T-helper 2 cell treated with Interferon-gamma antibody and Interleukin-4, amounts not matched to agents 5 μg/mL and 100 μg/mL, for 36 hours (primary cell): ENCODE measurements around the gene CCDC167.
A peak's percentile ranks its signal among the peaks of the same experiment; 100 is the strongest.

Source experiments
- DNase-seq: peaks from one replicate; pipeline ENCODE4 v3.0.0; 2021; ENCODE audit warnings: low spot score
- H3K27ac Mint-ChIP-seq: one replicate; pipeline ENCODE4 v1.8.0; 2021; ENCODE audit warnings: mild to moderate bottlenecking, mixed read lengths
- H3K27me3 Mint-ChIP-seq: one replicate; pipeline ENCODE4 v1.8.0; 2021; ENCODE audit warnings: low read depth, mixed read lengths
- H3K36me3 Mint-ChIP-seq: one replicate; pipeline ENCODE4 v1.8.0; 2021; ENCODE audit warnings: low read depth, mixed read lengths
- H3K4me1 Mint-ChIP-seq: one replicate; pipeline ENCODE4 v1.8.0; 2021; ENCODE audit warnings: low read depth, mixed read lengths
- H3K4me3 Mint-ChIP-seq: one replicate; pipeline ENCODE4 v1.8.0; 2022; ENCODE audit warnings: mild to moderate bottlenecking, moderate library complexity, mixed read lengths
- H3K9me3 Mint-ChIP-seq: one replicate; pipeline ENCODE4 v1.8.0; 2021; ENCODE audit warnings: mixed read lengths

Gene CCDC167

DNA sequence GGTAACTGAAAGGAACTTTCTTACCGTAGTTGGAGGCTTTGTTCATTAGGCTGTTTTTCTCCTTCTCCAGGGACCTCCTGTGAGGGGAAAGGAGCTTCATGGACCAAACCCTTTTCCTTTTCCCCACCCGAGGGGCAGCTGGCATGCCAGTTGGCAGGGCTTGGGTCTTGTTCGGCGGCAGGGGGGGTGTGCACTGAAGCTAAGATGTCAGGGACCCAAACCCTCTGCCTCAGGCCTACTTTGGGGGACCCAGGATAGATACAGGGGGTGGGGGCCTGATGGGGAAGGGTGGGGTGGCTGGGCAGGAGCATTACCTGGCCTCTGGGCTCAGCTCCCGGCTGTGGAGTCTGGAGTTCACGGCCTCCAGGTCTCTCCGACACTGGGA is 14.9 kb downstream of the CCDC167 start:
- H3K27me3 Mint-ChIP-seq = no peaks in the 10 kb centered on the region
- no peak overlapping the region for H3K27ac Mint-ChIP-seq
- DNase-seq = no peak
- no peak overlapping the region for H3K4me3 Mint-ChIP-seq
- H3K9me3 Mint-ChIP-seq = no peaks in the 10 kb centered on the region
- peaks cover 7% of the 10 kb centered on the region for H3K4me1 Mint-ChIP-seq
- H3K36me3 Mint-ChIP-seq = peaks cover 24% of the 10 kb centered on the region

DNA sequence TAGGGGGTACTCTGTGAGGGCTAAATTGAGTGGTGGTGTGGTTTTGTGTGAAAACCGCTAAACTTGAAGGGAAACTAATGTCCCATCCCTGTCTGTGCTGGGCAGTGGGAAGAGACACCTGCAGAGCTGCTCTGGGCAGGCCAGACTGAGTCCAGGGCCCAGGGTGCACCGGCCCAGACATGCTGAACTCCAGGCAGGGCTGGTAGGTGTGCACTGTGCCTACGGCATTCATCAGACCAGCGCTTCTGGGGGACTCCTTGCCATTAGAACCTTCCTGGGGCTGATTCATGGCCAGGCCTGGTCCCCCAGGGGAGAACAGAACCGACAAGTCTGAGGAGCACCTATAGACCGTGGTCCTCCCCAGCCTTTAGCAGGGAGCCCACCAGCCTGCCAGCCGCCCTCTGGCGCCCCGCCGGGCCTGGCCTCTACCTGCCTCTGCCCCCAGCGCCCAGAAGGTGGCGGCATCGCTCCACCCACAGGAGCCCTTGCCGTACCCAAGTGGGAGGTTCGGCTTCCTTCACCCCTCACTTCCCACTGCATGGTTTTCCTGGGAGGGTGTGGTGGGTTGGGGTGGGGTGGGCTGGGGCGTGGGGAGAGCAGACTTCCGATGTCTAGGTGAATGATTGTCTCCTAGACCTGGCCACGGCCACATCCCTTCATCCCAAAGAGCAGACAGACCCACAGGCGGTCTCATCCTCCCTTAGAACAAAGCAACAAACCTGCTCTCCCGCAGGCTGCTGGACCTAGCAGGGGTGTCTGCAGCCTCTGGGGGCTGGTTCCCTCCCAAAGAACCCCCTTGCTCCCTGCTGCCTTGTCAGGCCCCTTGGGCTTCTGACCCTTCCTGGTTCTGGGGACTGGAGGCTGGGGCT is 15.5 kb downstream of the CCDC167 start:
- no peak overlapping the region for H3K27ac Mint-ChIP-seq
- peaks cover 24% of the 10 kb centered on the region for H3K36me3 Mint-ChIP-seq
- peaks cover 7% of the 10 kb centered on the region for H3K4me1 Mint-ChIP-seq
- no peaks in the 10 kb centered on the region for H3K27me3 Mint-ChIP-seq
- peak; percentile 49 for DNase-seq
- H3K4me3 Mint-ChIP-seq = no peak overlapping the region
- no peaks in the 10 kb centered on the region for H3K9me3 Mint-ChIP-seq

DNA sequence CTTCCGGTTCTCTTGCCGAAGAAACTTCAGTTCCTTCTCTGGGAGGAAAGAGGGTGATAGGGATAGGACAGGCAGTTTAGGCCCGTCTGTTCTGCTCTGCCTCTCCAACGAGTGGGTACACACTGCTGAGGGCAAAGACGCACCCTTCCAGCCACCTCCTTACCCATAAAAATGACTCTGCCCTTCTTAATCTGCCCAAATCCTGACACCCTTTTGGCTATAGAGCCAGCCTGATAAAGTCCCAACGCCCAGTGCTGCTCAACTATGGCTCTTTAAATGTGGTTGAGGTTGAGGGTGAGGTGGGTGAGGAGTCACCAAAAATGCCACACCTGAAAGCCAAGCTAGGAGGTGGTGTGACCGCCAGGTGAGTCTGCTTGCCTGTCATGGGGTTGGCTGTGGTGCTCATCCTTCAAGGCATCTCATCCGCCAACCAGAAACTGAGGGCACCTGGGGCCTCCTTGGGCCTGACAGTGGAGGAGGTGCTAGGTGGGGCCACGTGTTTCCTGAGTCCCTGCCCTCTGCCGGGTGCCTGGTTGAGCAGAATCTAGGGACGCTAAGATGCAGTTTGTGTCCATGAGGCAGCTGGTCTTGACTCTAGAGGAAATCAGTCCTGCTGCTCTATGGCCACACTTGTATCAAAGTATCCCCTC is 16.3 kb downstream of the CCDC167 start:
- H3K9me3 Mint-ChIP-seq = no peaks in the 10 kb centered on the region
- DNase-seq = no peak
- H3K36me3 Mint-ChIP-seq = peaks cover 20% of the 10 kb centered on the region
- H3K27ac Mint-ChIP-seq = no peak overlapping the region
- H3K27me3 Mint-ChIP-seq = no peaks in the 10 kb centered on the region
- peaks cover 3% of the 10 kb centered on the region for H3K4me1 Mint-ChIP-seq
- H3K4me3 Mint-ChIP-seq = no peak overlapping the region

DNA sequence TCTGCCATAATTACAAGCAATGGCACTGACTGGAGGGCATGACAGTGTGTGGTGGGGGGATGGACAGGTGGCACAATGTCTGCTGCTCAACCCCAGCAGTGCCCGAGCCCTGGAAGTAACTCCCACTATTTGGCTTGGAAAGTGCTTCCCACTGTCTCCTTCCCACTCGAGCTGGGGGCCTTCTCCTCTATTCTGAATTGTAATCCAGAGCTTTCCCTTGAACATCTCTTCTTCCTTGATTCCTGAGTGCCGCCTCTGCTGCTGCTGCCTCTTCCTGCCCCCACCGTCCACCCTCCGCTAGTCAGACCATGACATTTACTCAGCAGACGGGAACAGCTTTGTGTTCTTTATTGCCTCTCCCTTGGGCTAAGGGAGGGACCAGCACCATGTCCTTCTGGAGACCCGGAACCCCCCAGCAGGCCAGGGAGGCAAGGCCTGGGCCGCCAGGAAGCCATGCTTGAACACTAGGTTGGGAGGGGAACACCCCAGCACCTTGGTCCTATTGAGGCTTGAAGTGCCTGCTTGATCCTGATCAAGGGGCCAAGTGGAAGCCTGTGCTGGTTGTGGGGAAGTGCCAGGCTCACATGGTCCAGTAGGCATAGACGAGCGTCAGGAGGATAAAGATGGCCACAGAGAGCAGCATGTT is 17.0 kb downstream of the CCDC167 start:
- Mint-ChIP-seq H3K36me3 (peaks cover 20% of the 10 kb centered on the region), H3K4me1 (no peaks in the 10 kb centered on the region), H3K27ac (no peak overlapping the region), H3K9me3 (no peaks in the 10 kb centered on the region), H3K4me3 (no peak overlapping the region), H3K27me3 (no peaks in the 10 kb centered on the region)
- no peak for DNase-seq

DNA sequence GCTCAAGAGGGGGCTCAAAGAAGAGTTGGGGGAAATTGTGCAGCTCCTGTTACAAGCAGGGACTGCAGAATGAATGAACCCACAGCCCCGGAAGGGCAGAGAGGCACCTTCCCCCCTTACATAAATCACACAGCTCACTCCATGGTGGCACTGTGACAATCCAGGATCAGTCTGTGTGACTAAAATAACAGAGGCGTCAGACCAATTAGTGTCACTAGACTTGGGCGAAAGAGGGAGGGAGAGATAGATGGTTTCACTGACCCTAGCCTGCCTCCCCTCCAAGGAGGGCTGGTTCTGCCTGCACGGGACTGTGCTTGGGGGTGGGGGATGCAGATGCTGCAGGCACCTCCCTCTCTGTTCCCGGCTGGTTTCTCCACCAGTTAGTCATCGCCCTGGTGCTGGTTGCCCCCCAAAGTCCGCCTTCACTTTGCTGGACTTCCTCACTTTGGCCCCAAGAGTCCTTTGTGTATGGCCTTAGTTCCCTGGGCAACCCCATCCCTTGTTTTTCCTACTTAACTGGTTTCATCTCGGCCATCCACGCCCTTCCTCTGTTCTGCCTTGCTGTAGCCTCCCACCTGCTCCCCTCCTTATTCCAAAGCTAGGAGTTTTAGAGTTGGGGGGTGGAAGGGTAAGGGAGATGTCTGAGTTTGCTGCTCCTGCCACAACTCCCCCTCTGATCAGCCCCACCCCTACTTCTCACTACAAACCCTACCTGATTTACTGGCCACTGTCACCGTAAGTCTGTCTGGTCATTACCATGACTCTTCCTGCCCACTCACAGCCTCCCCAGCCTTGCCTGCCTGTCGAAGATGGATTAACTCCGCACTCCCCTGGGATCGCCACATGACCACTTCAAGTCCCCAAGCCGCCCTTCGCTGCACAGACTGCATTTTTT is 17.7 kb downstream of the CCDC167 start:
- no peaks in the 10 kb centered on the region for H3K4me1 Mint-ChIP-seq
- H3K9me3 Mint-ChIP-seq = no peaks in the 10 kb centered on the region
- no peak overlapping the region for H3K27ac Mint-ChIP-seq
- peaks cover 26% of the 10 kb centered on the region for H3K36me3 Mint-ChIP-seq
- no peak for DNase-seq
- H3K27me3 Mint-ChIP-seq = no peaks in the 10 kb centered on the region
- no peak overlapping the region for H3K4me3 Mint-ChIP-seq

DNA sequence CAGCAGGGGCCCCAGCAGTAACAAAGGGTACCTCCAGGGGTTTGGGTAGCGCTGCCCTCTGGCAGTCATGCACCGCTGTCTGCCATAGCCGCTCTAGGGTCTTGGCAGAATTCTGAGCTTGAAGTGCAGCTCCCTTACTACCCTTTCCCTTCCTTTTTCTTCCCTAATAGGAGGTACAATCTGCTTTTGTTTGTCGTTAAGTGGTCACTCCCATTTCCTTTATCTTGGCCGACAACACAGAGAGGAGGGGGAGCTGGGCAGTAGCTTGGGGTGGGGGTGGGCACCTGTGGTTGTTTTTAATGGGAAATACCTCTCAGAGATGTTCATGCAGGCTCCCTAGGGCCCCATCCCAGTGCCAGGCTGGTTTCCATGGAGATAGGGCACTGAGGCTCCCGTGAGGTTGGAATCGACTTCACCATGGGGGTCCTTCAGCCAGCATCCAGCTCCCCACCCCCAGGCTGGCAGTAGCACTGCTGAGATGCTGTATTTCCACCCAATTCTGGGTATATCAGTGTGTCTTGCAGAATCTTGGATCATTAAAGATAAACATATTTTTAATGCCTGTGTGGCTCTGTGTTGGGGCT is 18.6 kb downstream of the CCDC167 start:
- Mint-ChIP-seq H3K36me3 (peaks cover 33% of the 10 kb centered on the region), H3K27ac (no peak overlapping the region)

DNA sequence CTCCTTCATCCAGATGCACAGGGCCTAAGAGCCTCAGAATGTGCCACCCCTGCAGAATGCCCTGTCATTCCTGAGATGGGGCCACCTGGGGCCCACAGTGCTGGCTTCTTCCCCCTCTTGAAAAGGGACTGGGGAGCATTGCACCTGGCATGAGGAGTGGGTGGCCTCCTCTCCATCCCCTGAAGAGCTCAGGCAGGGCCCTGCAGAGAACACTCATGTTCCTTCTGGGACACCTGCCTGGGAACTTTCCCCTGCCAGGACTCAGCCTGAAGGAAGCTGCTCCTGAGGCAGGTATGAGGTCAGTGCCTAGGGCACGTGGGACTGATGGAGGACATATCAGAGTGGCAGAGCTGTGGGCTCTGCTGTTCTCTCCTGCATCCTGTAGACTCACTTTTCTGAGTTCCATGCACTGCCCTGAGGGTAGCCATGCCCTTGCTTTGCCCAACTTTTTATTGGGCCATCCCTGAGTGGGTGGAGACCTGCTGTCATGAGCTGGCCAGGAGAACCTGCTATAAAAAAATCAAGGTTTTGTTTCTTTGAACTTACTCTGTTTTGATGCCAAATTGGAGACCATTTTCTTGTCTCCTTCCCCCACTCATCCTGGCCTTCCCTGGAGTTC is 19.5 kb downstream of the CCDC167 start:
- Mint-ChIP-seq H3K4me1 (no peaks in the 10 kb centered on the region), H3K27me3 (no peaks in the 10 kb centered on the region), H3K4me3 (no peak overlapping the region), H3K9me3 (no peaks in the 10 kb centered on the region), H3K36me3 (peaks cover 40% of the 10 kb centered on the region), H3K27ac (no peak overlapping the region)
- no peak for DNase-seq

More for the DNA sequence above, 18.6 kb downstream of the CCDC167 start:
- H3K4me3 Mint-ChIP-seq = no peak overlapping the region
- H3K9me3 Mint-ChIP-seq = no peaks in the 10 kb centered on the region
- H3K27me3 Mint-ChIP-seq = no peaks in the 10 kb centered on the region
- no peak for DNase-seq
- H3K4me1 Mint-ChIP-seq = no peaks in the 10 kb centered on the region

DNA sequence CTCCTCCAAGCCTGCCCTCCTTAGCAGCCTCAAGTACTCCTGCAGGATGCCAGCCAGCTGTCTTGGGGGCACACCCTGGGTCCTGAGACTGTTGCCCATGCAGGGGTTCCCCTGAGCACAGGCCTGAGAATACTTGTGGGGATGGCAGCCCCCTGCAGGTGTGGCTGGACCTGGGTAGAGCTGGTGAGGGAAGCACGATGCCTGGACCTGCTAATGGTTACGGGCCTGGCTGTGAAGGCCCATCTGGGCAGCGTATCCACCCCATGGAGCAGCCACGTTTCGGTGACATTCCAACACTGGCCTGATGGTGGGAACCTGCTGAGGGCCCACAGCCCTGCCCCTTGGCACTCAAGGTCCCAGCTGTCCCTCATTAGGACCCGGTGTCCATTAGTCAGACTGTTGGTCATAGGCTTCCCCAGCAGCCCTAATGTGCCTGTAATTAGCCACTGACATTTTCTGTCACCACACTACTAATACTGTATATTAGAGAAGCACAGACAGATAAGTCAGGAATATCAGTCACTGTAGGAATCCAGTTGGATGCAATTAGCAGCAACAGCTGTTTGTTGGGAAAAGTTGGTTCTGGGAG is 20.3 kb downstream of the CCDC167 start:
- Mint-ChIP-seq H3K27me3 (no peaks in the 10 kb centered on the region), H3K4me3 (no peak overlapping the region), H3K9me3 (no peaks in the 10 kb centered on the region), H3K36me3 (peaks cover 46% of the 10 kb centered on the region), H3K27ac (no peak overlapping the region), H3K4me1 (no peaks in the 10 kb centered on the region)
- DNase-seq = no peak

DNA sequence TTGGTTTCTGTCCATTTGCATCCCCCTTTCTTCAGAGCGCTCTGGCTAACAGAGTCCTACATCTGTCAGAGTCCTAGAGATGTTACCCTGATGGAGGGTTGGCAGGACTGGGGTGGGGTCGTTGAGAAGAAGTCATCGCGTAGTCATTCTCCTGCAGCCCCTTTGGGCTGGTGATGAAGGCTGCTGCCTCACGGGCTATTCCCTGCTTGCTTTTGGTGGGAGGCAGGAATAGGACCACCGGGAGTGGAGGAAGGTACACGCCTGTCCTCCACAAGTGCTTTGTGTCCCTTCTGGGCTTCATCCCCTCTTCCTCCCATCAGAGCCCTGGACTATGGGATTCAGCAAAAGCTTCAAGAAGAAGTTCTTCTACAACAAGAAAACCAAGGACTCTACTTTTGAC is 20.9 kb downstream of the CCDC167 start:
- no peak for DNase-seq
- Mint-ChIP-seq H3K27me3 (no peaks in the 10 kb centered on the region), H3K27ac (no peak overlapping the region), H3K4me3 (no peak overlapping the region), H3K4me1 (no peaks in the 10 kb centered on the region), H3K9me3 (no peaks in the 10 kb centered on the region), H3K36me3 (peaks cover 50% of the 10 kb centered on the region)

DNA sequence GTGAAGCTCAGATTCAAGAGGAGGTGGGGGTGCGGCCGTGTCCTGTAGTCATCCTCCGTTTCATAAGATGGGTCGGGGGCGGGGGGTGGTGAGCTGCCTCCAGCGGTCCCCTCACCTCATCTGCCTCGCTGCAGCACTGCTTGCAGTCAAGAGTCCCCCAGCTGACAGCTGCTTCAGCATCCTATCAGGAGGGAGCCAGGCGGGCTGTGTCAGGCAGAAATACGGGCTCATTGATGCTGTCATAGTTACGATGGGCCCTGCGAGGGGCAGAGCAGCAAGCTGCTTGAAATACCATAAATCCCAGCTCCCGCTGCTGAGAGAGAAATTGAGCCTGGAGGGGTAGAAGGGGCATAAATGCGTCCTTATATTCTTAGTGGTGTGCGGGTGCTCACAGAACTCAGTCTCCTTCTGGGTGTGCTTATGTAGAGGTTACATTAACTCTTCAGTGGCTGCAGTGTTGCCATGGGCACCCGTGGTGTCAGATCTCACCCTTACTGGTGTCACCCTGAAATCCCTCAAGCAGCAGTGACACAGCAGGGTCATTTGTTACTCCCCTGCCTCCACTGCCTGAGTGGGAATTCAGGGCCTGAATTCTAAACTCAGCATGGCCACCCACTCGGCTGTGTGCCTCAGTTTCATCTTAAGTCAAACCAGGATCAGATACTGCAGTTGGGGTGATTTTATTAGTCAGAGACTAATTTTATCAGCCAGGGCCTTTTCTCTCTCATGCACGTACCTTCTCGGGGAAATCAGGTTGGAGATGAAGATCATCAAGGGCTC is 21.8 kb downstream of the CCDC167 start:
- Mint-ChIP-seq H3K9me3 (no peaks in the 10 kb centered on the region), H3K4me3 (no peak overlapping the region), H3K36me3 (peaks cover 52% of the 10 kb centered on the region), H3K4me1 (no peaks in the 10 kb centered on the region), H3K27ac (no peak overlapping the region), H3K27me3 (no peaks in the 10 kb centered on the region)
- DNase-seq = no peak

DNA sequence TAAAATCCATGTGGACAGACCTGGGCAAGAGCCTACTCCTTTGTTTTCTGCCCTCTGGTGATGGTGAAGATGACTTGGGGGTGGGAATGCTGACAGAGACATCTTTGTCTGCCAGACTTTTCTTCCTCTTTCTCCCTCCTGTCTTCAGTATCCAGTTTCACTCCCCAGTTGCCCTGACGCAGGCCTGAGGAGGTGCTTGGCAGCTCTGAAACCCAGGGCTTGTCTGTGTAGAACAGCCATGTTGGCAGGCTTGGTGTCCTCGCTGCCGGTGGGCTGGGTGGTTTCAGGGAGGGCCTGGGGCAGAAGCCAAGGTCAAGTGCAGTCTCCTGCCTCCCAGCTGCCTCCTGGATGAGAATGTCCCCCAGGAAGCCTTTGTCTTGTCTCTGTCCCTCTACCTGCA is 22.5 kb downstream of the CCDC167 start:
- DNase-seq = no peak
- H3K27ac Mint-ChIP-seq = no peak overlapping the region
- no peaks in the 10 kb centered on the region for H3K4me1 Mint-ChIP-seq
- H3K9me3 Mint-ChIP-seq = no peaks in the 10 kb centered on the region
- H3K4me3 Mint-ChIP-seq = no peak overlapping the region
- no peaks in the 10 kb centered on the region for H3K27me3 Mint-ChIP-seq
- H3K36me3 Mint-ChIP-seq = peaks cover 52% of the 10 kb centered on the region

DNA sequence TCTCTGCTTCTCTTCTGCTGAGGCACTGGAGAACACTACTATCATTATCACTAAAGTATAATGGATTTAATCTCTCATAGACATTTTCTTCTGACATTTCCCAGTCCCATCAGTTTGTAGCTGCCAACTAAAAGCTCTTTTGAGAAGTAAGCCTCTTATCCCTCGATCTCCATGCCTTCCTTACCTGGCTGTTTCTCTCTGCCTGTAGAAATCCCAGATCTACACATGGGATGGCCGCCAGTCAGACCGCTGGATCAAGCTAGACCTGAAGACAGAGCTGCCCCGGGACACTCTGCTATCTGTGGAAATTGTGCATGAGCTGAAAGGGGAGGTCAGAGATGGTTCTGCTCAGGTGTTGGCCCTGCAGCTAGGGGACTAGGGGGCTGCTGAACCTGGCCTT is 25.4 kb downstream of the CCDC167 start:
- H3K4me1 Mint-ChIP-seq = no peaks in the 10 kb centered on the region
- no peak for DNase-seq
- no peaks in the 10 kb centered on the region for H3K9me3 Mint-ChIP-seq
- no peak overlapping the region for H3K4me3 Mint-ChIP-seq
- H3K27me3 Mint-ChIP-seq = no peaks in the 10 kb centered on the region
- peaks cover 70% of the 10 kb centered on the region for H3K36me3 Mint-ChIP-seq
- peak overlapping the region; percentile 11 for H3K27ac Mint-ChIP-seq
